HG03139 (cell line): ENCODE measurements around the gene ADSL.
"Not testable (repeated sequence)": the region's sequence is repeated elsewhere in the genome, so short reads cannot be mapped to it uniquely, and the experiment has no call there.

Experiments used
- ATAC-seq: cut with Tn5 transposase; IDR thresholded peaks from one replicate; pipeline ENCODE4 v1.9.1; 2021; ENCODE audit not compliant: unreplicated experiment

The ADSL gene

DNA sequence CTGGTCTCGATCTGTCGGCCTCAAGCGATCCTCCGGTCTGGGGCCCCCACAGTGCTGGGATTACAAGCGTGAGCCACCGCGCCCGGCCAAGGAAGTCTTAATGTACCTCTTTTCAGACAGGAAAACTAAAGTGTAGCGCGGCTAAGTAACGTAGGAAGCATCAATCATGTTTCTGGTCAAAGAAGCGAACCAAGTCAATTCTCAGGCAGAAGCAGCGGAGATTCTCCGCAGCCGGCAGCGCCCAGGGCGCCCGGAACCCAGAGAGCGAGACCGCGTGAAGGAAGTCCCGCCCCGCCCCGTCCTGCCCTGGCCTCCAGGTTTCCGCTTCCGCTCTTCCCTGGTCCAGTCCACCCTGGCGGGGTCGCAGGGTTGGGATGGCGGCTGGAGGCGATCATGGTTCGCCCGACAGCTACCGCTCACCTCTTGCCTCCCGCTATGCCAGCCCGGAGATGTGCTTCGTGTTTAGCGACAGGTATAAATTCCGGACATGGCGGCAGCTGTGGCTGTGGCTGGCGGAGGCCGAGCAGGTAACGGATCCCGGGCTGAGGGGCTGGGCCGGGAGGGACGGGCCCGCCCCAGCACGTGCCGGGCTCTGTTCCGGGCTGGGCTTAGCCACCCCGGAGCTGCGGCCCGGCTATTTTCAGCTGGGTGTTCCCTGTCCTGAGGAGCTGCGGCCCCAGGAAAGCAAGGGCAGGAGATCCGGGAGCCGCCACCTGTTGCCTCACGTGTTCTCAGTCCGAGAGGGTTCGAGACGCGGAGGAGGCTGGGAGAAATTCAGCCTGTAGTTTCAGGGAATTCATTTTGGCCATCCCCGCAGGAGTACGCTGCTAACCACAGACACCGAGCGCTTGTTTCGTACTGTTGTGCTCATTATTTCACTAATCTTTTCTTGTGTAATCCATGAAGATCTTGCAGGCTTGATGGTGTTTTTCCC, at the start of gene ADSL:
Gene ADSL, plus strand, starts transcription at position 316 of the 934 bp plus-strand sequence. Its CDS starts 59 bp downstream, at position 375.
- peak; percentile 64 for ATAC-seq

DNA sequence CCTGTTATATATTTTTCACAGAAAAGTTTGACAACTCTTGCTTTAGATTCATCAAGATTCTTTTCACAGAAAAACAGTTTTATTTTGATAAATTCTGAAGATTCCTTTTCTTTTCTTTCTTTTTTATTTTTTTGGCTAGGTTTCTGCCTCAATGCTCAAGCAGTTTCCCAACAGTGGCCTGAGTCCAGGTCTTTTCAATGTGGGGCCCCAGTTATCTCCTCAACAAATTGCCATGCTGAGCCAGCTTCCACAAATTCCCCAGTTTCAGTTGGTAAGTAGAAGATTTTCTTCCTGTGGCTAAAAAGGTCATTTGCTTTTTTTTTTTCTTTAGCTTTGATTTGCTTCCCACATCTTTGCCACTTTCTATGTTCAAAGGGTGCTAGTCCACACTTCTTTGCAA, 46.0 kb upstream of the ADSL start:
- ATAC-seq, result no peak

DNA sequence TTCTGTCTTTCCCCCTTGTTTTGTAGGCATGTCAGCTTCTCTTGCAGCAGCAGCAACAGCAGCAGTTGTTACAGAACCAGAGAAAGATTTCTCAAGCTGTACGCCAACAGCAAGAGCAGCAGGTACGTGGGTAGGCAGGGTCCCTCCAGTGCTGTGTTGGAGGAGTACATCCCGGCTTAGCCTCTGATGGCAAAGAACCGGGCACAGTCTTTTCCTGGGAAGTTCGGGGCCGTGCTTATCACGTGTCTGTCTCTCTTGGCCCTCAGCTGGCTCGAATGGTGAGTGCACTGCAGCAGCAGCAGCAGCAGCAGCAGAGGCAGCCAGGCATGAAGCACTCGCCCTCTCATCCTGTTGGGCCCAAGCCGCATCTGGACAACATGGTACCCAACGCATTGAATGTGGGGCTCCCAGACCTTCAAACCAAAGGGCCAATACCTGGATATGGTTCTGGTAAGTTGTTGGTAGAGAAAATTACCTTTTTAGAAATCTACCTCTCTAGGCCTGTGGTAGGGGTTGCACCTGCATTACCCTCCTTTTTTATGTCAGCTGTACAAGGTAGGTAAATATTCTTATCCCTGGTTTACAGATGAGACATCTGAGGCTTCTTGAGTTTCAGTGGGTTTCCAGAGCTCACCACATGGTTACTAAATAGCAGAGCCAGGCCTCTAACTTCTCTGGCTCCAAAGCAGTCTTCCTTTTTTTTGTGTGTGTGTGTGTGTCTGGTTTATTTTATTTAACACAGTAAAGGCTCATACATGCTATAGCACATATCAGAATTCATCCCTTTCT, 45.2 kb upstream of the ADSL start:
- ATAC-seq, result peak; percentile 70

DNA sequence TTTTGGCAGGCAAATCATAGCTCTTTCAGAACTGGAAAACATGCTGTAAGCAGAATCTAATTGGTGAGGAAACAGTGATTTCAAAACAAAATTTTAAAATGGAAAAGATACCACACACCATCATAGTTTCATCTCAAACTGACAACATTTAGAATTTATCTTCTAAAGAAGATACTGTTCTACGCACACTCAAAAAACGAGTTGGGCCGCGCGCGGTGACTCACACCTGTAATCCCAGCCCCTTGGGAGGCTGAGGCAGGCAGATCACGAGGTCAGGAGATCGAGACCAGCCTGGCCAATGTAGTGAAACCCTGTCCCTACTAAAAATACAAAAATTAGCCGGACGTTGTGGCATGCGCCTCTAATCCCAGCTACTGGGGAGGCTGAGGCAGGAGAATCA, 44.2 kb upstream of the ADSL start:
- ATAC-seq, result no peak

GRCh38 chr22:40305625-40306024, 40.7 kb upstream of the ADSL start:
- no peak for ATAC-seq

DNA sequence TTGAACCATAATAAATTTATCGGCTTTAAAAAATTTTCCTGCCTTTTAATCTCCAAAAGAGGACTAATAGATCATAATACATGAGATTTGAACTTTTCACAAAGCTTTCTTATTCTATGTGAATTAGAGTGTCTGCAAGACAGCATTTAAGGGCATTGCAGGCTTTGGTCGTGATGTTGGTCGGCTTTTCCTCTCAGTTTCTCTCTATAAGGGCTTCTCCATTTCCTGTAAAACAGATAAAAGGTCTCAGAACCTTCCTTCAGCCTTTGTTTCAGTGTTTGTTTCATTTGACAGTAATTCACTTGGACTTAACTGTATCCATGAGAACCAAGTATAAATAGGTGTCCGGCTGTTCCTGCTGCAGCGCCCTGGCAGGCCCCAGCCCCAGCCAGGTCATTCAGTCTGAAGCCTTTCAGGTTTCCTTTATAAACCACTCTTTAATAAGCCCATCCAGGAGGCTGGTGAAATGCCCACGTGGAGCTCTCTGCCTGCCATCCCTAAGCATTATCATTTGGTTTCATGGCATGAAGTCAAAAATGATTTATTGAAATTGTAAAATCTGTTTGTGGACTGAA, 37.2 kb upstream of the ADSL start:
- no peak for ATAC-seq

GRCh38 chr22:40309631-40310030, 36.7 kb upstream of the ADSL start:
- ATAC-seq, result no peak

GRCh38 chr22:40310081-40310767, 36.1 kb upstream of the ADSL start:
- ATAC-seq, result no peak

- no peak for ATAC-seq
Observed at GRCh38 chr22:40310768-40311120, 35.6 kb upstream of the ADSL start.

DNA sequence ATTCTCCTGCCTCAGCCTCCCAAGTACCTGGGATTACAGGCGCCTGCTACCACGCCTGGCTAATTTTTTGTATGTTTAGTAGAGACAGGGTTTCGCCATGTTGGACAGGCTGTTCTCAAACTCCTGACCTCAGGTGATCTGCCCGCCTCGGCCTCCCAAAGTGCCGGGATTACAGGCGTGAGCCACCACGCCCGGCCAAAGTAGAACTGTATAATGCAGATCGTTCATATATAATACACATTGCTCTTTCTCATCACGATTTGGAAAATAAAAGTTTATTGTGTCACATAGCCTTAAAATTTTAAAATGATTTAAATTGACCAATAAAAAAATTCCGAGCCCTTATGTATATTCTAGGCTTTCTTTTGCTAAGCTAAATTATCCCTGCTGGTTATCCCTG, 34.7 kb upstream of the ADSL start:
- not testable (repeated sequence) for ATAC-seq

DNA sequence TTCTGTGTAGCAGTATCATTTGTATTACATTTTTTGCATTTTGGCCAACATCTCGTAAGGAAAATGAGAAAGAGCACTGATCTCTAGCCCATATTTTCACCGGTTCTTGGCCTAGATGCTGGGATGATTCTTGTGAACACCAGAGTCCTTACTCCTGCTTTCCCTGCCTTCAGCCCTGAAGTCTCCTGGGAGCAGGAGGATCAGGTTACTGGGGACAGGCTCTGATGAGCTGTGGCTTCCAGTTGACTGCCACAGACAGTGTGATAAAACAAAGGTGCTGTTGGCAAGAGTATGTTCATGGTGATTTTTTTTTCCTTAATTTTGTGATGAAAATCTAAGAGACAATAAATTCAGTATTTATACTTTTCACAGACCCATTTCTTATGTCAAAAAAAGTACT, 34.2 kb upstream of the ADSL start:
- ATAC-seq, result no peak

- ATAC-seq, result no peak
Observed at GRCh38 chr22:40313007-40313406, 33.3 kb upstream of the ADSL start.

- no peak for ATAC-seq
Observed at GRCh38 chr22:40314041-40314440, 32.3 kb upstream of the ADSL start.

- ATAC-seq, result no peak
Observed at GRCh38 chr22:40320687-40321086, 25.6 kb upstream of the ADSL start.

DNA sequence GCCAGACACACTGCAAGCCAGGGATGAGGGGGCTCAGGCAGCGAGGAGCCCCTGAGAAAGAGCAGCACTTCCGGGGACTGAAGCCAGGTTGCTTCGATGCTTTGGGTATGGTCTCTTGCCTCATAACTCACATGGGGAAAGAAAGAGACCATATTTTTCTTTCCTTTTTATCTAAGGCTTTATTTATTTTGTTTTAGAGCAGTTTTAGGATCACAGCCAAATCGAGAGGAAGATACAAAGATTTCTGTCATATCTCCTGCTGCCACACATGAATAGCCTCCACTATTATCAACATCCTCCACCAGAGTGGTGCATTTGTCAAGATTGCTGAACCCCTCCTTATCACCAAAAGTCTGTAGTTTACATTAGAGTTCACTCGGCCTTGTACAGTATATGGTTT, 24.3 kb upstream of the ADSL start:
- ATAC-seq, result no peak

DNA sequence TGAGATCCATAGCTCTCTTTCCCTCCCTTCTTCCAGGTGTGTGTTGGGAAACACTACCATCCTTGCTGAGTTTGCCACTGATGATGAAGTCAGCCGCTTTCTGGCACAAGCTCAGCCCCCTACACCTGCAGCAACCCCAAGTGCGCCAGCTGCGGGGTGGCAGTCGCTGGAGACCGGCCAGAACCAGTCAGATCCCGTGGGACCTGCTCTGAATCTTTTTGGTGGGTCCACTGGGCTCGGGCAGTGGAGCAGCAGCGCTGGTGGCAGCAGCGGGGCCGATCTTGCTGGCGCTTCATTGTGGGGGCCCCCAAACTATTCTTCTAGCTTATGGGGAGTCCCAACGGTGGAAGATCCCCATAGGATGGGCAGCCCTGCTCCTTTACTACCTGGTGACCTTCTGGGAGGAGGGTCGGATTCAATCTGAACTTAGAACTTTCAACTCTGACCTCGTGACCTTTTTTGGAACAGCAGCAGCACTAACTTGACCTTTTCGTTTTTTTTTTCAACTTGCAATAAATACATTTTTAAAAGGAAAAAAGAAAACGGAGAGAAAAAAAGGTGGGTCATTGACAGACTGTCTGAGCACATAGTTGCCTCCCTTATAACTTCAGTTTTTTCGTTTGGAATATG, 23.4 kb upstream of the ADSL start:
- no peak for ATAC-seq

GRCh38 chr22:40323681-40324171, 22.6 kb upstream of the ADSL start:
- no peak for ATAC-seq

DNA sequence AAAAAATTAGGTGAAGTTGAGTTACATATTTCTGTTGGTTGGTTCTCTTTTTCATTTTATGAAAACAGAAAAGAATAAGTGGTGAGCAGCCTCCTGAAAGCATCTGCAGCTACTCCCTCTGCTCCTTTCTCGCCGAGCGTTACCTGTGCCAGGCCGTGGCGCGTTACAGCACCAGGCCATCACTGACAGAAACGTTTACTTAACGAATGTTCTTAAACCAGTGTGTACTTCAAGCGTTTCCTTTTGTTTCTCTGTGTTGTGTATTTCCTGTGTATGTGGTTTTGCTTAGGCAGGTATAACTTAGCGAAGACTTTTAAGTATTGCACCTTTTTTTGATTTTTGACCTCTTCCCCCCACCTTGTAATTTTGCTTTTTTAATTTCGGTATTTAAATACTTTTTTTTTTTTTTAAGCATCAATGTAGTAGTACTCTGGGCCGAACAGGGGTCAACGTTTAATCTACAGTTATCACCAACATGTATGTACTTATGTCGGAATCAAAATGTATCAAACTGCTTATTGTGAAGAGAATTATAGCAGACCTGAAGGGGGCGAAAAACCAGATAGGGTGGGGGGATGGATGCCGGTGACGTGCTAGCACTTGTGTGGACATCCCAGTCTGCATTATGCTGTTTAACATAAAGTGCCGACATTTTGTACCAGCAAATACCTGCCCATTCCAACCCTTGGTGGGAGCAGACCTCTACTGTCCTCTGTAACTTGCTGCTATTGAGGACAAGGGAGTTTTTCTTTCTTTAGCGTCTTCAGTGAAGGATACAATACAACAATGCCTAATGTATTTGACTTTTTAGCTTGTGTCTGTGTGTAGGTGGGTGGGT, 21.6 kb upstream of the ADSL start:
- no peak for ATAC-seq

GRCh38 chr22:40325315-40325714, 21.0 kb upstream of the ADSL start:
- ATAC-seq, result no peak
